SU-DHL-6 (cell line): ENCODE measurements around the gene BID.

Source experiments
- H2AFZ ChIP-seq: fragments of 200-600 bp; sonication (generic); 2 replicates; pipeline ENCODE4 v1.6.1; 2014; ENCODE audit warnings: low read depth, mild to moderate bottlenecking, moderate library complexity, mixed read lengths, antibody characterized with exemption, low read length; ENCODE audit not compliant: severe bottlenecking
- H3F3A ChIP-seq: fragments of 200-600 bp; shearing (Covaris generic); 2 replicates; pipeline ENCODE4 v1.6.0; 2016; ENCODE audit warnings: antibody characterized with exemption, mild to moderate bottlenecking; ENCODE audit not compliant: insufficient read depth
- H3K27ac ChIP-seq: fragments of 200-600 bp; sonication (generic); 2 replicates; pipeline ENCODE4 v1.5.1; 2016; ENCODE audit warnings: low read depth, mild to moderate bottlenecking, low read length, moderate library complexity, mixed read lengths
- H3K27me3 ChIP-seq: fragments of 200-600 bp; sonication (generic), shearing (Covaris generic); 2 replicates; pipeline ENCODE4 v1.6.0; 2014; ENCODE audit warnings: mild to moderate bottlenecking, low read length
- H3K36me3 ChIP-seq: fragments of 200-600 bp; sonication (generic); 2 replicates; pipeline ENCODE4 v1.6.1; 2014; ENCODE audit warnings: mild to moderate bottlenecking, low read length, mixed read lengths
- H3K4me2 ChIP-seq: fragments of 300-600, 200-600 bp; shearing (Covaris generic), sonication (generic); 2 replicates; pipeline ENCODE4 v1.6.0; 2014; ENCODE audit warnings: low read length, low read depth, mild to moderate bottlenecking; ENCODE audit not compliant: poor library complexity, severe bottlenecking
- H3K4me3 ChIP-seq: fragments of 200-600 bp; sonication (generic); 2 replicates; pipeline ENCODE4 v1.5.1; 2014; ENCODE audit warnings: antibody characterized with exemption, low read length, mild to moderate bottlenecking, mixed read lengths; ENCODE audit not compliant: insufficient read depth, poor library complexity, severe bottlenecking
- H3K79me2 ChIP-seq: fragments of 200-600 bp; sonication (generic); 2 replicates; pipeline ENCODE4 v1.6.1; 2014; ENCODE audit warnings: mild to moderate bottlenecking, low read length, moderate library complexity; ENCODE audit not compliant: insufficient read depth
- H3K9ac ChIP-seq: fragments of 200-600 bp; sonication (generic); 2 replicates; pipeline ENCODE4 v1.7.0; 2014; ENCODE audit warnings: mild to moderate bottlenecking, low read length
- H3K9me2 ChIP-seq: fragments of 200-600 bp; sonication (generic); replicated peaks from 2 replicates; pipeline ENCODE4 v1.6.1; 2014; ENCODE audit warnings: low read length; ENCODE audit not compliant: insufficient read depth
- H3K9me3 ChIP-seq: fragments of 200-600 bp; sonication (generic); 2 replicates; pipeline ENCODE4 v1.6.1; 2014; ENCODE audit warnings: low read length, mixed read lengths; ENCODE audit not compliant: insufficient read depth
- H4K20me1 ChIP-seq: fragments of 200-600 bp; sonication (generic); 2 replicates; pipeline ENCODE4 v1.6.1; 2014; ENCODE audit warnings: low read depth, mild to moderate bottlenecking, antibody characterized with exemption, low read length, moderate library complexity, mixed read lengths
- CTCF ChIP-seq: fragments of 200-600 bp; sonication (generic); IDR thresholded peaks from one replicate; pipeline ENCODE4 v1.5.1; 2017; ENCODE audit warnings: antibody characterized with exemption, mild to moderate bottlenecking, low read length, moderate library complexity; ENCODE audit not compliant: insufficient read depth, poor library complexity, severe bottlenecking
- EZH2phosphoT487 ChIP-seq: fragments of 200-600 bp; sonication (generic), shearing (Covaris generic); conservative IDR thresholded peaks from 2 replicates; pipeline ENCODE4 v1.6.1; 2018; ENCODE audit warnings: mild to moderate bottlenecking, antibody characterized with exemption, low read length, moderate library complexity, mixed read lengths

BID gene

GRCh38 chr22:17783773-17784480, 9.7 kb upstream of the BID start:
- no peak overlapping the region for H3K27ac ChIP-seq
- H3K27me3 ChIP-seq = no peaks in the 10 kb centered on the region
- H4K20me1 ChIP-seq = no peaks in the 10 kb centered on the region
- H3K9ac ChIP-seq = no peak overlapping the region
- no peaks in the 10 kb centered on the region for H3K79me2 ChIP-seq
- H3K9me2 ChIP-seq = no peaks in the 10 kb centered on the region
- H3K4me3 ChIP-seq = no peak overlapping the region
- no peaks in the 10 kb centered on the region for H3F3A ChIP-seq
- H3K36me3 ChIP-seq = no peaks in the 10 kb centered on the region
- no peak for TF ChIP-seq CTCF
- TF ChIP-seq EZH2phosphoT487 = no peak
- no peaks in the 10 kb centered on the region for H3K9me3 ChIP-seq
- H2AFZ ChIP-seq = no peak overlapping the region
- H3K4me2 ChIP-seq = no peak overlapping the region

GRCh38 chr22:17783312-17783711, 9.0 kb upstream of the BID start:
- H3K27ac ChIP-seq = no peak overlapping the region

GRCh38 chr22:17782621-17783020, 8.4 kb upstream of the BID start:
- TF ChIP-seq EZH2phosphoT487 (no peak), CTCF (no peak)
- no peaks in the 10 kb centered on the region for H3K27me3 ChIP-seq
- H3K79me2 ChIP-seq = no peaks in the 10 kb centered on the region
- no peak overlapping the region for H3K4me2 ChIP-seq
- H4K20me1 ChIP-seq = no peaks in the 10 kb centered on the region
- no peak overlapping the region for H3K9ac ChIP-seq
- no peak overlapping the region for H2AFZ ChIP-seq
- H3K9me3 ChIP-seq = no peaks in the 10 kb centered on the region
- no peak overlapping the region for H3K4me3 ChIP-seq
- no peaks in the 10 kb centered on the region for H3F3A ChIP-seq
- no peaks in the 10 kb centered on the region for H3K9me2 ChIP-seq
- H3K36me3 ChIP-seq = no peaks in the 10 kb centered on the region
- H3K27ac ChIP-seq = no peak overlapping the region

More at GRCh38 chr22:17783312-17783711, 9.0 kb upstream of the BID start:
- no peaks in the 10 kb centered on the region for H3K36me3 ChIP-seq
- H3K9ac ChIP-seq = no peak overlapping the region
- no peak for TF ChIP-seq CTCF
- no peak for TF ChIP-seq EZH2phosphoT487
- H3K4me3 ChIP-seq = no peak overlapping the region
- no peaks in the 10 kb centered on the region for H3K9me2 ChIP-seq
- H4K20me1 ChIP-seq = no peaks in the 10 kb centered on the region
- no peaks in the 10 kb centered on the region for H3K79me2 ChIP-seq
- H2AFZ ChIP-seq = no peak overlapping the region
- no peaks in the 10 kb centered on the region for H3K27me3 ChIP-seq
- H3K4me2 ChIP-seq = no peak overlapping the region
- no peaks in the 10 kb centered on the region for H3F3A ChIP-seq
- H3K9me3 ChIP-seq = no peaks in the 10 kb centered on the region
